GM21360 (cell line): ENCODE results near the gene HDAC8.

Experiments
- ATAC-seq: cut with Tn5 transposase; IDR thresholded peaks from one replicate; pipeline ENCODE4 v1.9.1; 2021; ENCODE audit warnings: mild to moderate bottlenecking, moderate library complexity; ENCODE audit not compliant: unreplicated experiment

HDAC8 gene

GRCh38 chrX:72381439-72382201, 191.0 kb downstream of the HDAC8 start:
- no peak for ATAC-seq

GRCh38 chrX:72376124-72376523, 196.5 kb downstream of the HDAC8 start:
- no peak for ATAC-seq

- no peak for ATAC-seq
These were observed 199.5 kb downstream of the HDAC8 start for GRCh38 chrX:72373136-72373535.

GRCh38 chrX:72372735-72373134, 199.9 kb downstream of the HDAC8 start:
- ATAC-seq = no peak

GRCh38 chrX:72371405-72371804, 201.2 kb downstream of the HDAC8 start:
- ATAC-seq = no peak

GRCh38 chrX:72368796-72369195, 203.8 kb downstream of the HDAC8 start:
- ATAC-seq = no peak

DNA sequence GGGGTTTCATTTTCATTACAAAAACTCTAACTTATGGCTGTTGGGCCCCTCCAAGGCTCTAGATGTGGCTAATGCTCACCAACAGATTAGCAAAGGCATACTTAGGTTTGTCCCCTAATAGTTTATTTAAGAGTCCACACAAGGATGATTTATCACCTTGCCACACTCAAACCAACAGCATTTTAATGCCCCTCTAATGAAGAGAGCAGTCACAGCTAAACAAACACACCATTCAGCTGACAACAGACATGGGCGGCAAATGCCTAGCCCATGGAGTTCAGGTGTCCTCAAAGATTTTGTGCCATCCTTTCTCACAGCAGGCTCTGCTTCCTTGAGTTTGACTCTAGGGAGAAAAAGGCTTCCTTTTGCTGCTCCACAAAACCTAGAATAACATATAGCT, 205.1 kb downstream of the HDAC8 start:
- no peak for ATAC-seq

DNA sequence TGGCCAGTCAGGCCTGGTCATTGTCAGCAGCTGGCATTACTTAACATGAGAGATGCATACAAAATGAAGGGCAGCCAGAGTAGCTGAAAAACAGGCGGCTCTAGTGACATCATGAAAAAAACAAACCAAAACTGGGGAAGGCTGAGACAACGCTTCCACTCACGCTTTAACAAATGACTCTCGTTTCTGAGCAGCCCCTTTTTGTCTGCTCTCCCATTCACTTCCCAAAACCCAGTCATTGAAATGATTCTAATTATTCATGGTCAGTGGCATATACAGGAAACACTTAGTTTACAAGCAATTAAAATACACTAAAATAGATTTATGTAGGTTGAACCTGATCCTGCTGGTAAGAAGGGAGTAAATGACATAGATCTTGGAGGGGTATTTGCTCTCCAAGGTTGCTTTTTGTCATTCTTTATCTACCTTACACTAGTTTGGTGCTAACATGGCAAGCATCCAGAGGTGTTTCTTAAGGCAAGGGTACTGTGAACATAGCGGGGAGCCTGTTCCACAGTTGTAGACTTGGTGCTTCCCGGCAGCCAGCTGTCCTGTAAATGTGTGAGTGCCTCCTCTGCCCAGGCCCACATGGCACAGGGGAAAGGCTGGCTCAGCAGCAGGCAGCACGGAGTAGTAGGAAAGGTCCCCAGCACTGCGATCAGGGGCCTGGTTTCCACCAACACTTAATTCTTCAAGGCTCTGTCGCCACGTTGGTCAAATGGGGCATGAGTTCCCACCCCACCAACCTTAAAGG, 205.8 kb downstream of the HDAC8 start:
- no peak for ATAC-seq

- no peak for ATAC-seq
These were observed 206.5 kb downstream of the HDAC8 start for GRCh38 chrX:72366178-72366577.

DNA sequence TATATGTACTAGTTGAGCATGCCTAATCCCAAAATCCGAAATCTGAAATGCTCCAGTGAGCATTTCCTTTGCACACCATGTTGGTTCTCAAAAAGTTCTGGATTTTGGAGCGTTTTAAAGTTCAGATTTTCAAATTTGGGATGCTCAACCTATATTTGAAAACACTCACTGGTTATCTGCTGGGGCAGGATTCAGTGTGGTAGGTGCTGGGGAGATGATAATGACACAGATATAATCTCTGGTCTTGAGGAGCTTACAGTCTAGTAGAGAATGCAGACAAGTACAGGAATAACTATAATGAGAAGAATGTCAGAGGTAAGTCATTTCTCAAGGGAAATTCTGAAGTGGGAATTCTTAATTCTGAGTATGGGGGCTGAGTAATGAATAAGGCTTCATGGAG, 207.5 kb downstream of the HDAC8 start:
- ATAC-seq = no peak

- ATAC-seq = no peak
These were observed 212.3 kb downstream of the HDAC8 start for GRCh38 chrX:72360326-72360725.

DNA sequence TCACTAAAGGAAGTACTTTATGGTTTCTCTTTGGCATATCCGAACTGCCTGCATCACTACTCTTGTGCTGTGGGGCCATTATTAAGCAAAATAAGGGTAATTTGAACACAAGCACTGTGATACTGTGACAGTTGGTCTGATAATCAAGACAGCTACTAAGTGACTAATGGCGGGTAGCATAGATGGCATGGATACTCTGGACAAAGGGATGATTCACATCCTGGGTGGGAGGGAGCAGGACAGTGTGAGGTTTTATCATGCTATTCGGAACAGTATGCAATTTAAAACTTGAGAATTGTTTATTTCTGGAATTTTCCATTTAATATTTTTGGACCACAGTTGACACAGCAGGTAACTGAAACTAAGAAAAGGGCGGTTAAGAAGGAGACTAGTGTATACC, 214.3 kb downstream of the HDAC8 start:
- no peak for ATAC-seq

DNA sequence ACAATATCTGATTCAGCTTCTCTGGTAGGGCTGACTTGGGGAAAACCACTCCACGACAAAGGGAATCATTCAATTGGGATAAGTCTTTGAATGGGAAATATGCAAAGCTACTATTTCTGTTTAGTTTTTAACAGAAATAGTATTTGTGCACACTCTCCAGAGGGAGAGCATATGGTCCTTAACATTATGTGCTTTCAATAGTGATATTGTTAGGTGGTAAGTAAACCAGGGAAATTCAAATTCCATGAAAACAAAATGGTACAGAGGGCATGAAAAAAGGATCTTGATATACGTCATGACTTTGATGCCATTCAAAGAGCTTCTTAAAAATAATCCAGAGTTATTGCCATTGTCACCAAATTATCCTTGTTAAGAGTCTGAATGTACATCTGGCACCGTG, 219.9 kb downstream of the HDAC8 start:
- ATAC-seq = no peak

GRCh38 chrX:72351606-72352334, 220.9 kb downstream of the HDAC8 start:
- no peak for ATAC-seq

- ATAC-seq = peak; percentile 93
These were observed 223.5 kb downstream of the HDAC8 start for GRCh38 chrX:72349190-72349589.

GRCh38 chrX:72348247-72348979, 224.2 kb downstream of the HDAC8 start:
- no peak for ATAC-seq

DNA sequence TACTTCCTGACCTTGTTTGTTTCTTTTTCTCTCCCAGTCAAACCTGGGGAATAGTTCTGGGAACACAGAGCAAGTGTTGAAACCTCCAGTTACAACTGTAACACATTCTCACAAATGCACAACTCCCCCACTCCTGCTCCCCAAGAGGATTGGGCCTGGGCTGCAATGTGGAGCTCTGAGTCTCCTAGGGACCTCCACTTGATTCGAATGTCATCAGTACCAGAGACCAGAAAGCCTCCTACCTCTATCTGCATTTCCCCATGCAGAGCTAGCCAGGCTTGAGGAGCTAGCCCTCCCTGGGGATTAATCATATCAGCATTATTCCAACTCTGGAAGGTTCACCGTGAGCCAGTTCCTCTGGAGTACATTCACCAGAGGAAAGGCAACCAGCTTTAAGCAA, 225.3 kb downstream of the HDAC8 start:
- no peak for ATAC-seq

- ATAC-seq = no peak
These were observed 226.2 kb downstream of the HDAC8 start for GRCh38 chrX:72346302-72346949.

DNA sequence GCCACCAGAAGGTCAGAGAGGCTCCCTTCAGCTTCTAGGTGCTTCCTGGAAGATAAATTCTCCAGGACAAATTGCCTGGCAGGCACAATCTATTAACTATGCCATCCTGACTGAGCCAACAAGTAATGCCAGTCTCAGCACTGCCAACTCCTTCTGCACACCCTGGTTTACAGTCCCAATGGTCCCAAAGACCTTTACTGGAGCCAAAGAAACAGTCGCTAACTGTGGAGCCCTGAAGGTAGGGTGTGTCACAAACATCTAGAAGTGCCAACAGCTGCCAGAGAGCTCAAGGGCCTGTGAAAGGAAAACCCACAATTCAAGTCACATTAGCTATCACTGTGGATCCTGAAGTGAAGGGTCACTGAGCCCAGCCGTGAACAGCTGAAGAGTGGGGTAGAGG, 232.0 kb downstream of the HDAC8 start:
- ATAC-seq = no peak

- ATAC-seq = no peak
These were observed 232.6 kb downstream of the HDAC8 start for GRCh38 chrX:72340041-72340440.

DNA sequence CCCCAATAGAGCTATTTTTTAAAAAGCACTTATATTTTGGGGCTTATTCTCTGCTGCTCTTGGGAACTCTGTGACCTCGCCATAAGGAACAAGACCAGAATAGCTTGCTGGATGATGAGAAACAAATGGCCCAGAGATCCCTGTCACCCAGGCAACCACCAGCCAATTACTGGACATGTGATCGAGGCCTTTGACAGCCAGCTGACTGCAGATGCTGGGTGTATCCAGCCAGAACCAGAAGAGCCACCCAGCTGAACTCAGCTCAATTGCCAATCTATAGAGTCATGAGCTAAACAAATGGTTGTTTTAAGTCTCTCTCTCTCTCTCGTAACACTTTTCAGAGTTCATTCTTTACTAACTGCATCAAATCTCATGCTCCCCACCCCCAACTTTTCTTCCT, 242.5 kb downstream of the HDAC8 start:
- ATAC-seq = no peak
